T-helper 2 cell treated with Interferon-gamma antibody and Interleukin-4, amounts not matched to agents 5 μg/mL and 100 μg/mL, for 36 hours (primary cell): ENCODE measurements around the gene SPTBN1.

Experiments used
- DNase-seq: peaks from one replicate; pipeline ENCODE4 v3.0.0; 2021; ENCODE audit warnings: low spot score
- H3K27ac Mint-ChIP-seq: one replicate; pipeline ENCODE4 v1.8.0; 2021; ENCODE audit warnings: mild to moderate bottlenecking, mixed read lengths
- H3K27me3 Mint-ChIP-seq: one replicate; pipeline ENCODE4 v1.8.0; 2021; ENCODE audit warnings: low read depth, mixed read lengths
- H3K36me3 Mint-ChIP-seq: one replicate; pipeline ENCODE4 v1.8.0; 2021; ENCODE audit warnings: low read depth, mixed read lengths
- H3K4me1 Mint-ChIP-seq: one replicate; pipeline ENCODE4 v1.8.0; 2021; ENCODE audit warnings: low read depth, mixed read lengths
- H3K4me3 Mint-ChIP-seq: one replicate; pipeline ENCODE4 v1.8.0; 2022; ENCODE audit warnings: mild to moderate bottlenecking, moderate library complexity, mixed read lengths
- H3K9me3 Mint-ChIP-seq: one replicate; pipeline ENCODE4 v1.8.0; 2021; ENCODE audit warnings: mixed read lengths

SPTBN1 gene

GRCh38 chr2:54620948-54621347 is 164.8 kb downstream of the SPTBN1 start:
- H3K27me3 Mint-ChIP-seq: no peaks in the 10 kb centered on the region
- no peaks in the 10 kb centered on the region for H3K9me3 Mint-ChIP-seq
- H3K4me1 Mint-ChIP-seq: peaks cover 23% of the 10 kb centered on the region
- DNase-seq: no peak
- H3K36me3 Mint-ChIP-seq: peaks cover 80% of the 10 kb centered on the region
- no peak overlapping the region for H3K4me3 Mint-ChIP-seq
- no peak overlapping the region for H3K27ac Mint-ChIP-seq

GRCh38 chr2:54624591-54625071 is 168.5 kb downstream of the SPTBN1 start:
- DNase-seq: no peak
- Mint-ChIP-seq H3K4me3 (no peak overlapping the region), H3K27me3 (no peaks in the 10 kb centered on the region), H3K4me1 (peaks cover 10% of the 10 kb centered on the region), H3K27ac (peak overlapping the region; percentile 3), H3K36me3 (peaks cover 81% of the 10 kb centered on the region), H3K9me3 (no peaks in the 10 kb centered on the region)

GRCh38 chr2:54626131-54626530 is 170.0 kb downstream of the SPTBN1 start:
- Mint-ChIP-seq H3K27ac (peak overlapping the region; percentile 22), H3K4me1 (no peaks in the 10 kb centered on the region), H3K4me3 (no peak overlapping the region), H3K9me3 (no peaks in the 10 kb centered on the region), H3K27me3 (no peaks in the 10 kb centered on the region), H3K36me3 (peaks cover 80% of the 10 kb centered on the region)
- DNase-seq: no peak

GRCh38 chr2:54626884-54627283 is 170.8 kb downstream of the SPTBN1 start:
- Mint-ChIP-seq H3K27ac (no peak overlapping the region), H3K36me3 (peaks cover 78% of the 10 kb centered on the region), H3K4me1 (no peaks in the 10 kb centered on the region), H3K27me3 (no peaks in the 10 kb centered on the region), H3K9me3 (no peaks in the 10 kb centered on the region), H3K4me3 (no peak overlapping the region)
- DNase-seq: no peak

- Mint-ChIP-seq H3K4me3 (no peak overlapping the region), H3K27ac (no peak overlapping the region)
These were observed 171.8 kb downstream of the SPTBN1 start for GRCh38 chr2:54627973-54628372.

GRCh38 chr2:54628418-54628817 is 172.3 kb downstream of the SPTBN1 start:
- Mint-ChIP-seq H3K27me3 (no peaks in the 10 kb centered on the region), H3K9me3 (no peaks in the 10 kb centered on the region), H3K4me1 (peaks cover 2% of the 10 kb centered on the region), H3K4me3 (no peak overlapping the region), H3K27ac (no peak overlapping the region), H3K36me3 (peaks cover 83% of the 10 kb centered on the region)
- DNase-seq: no peak

More at GRCh38 chr2:54627973-54628372, 171.8 kb downstream of the SPTBN1 start:
- no peaks in the 10 kb centered on the region for H3K27me3 Mint-ChIP-seq
- no peaks in the 10 kb centered on the region for H3K9me3 Mint-ChIP-seq
- no peak for DNase-seq
- H3K4me1 Mint-ChIP-seq: peaks cover 2% of the 10 kb centered on the region
- peaks cover 81% of the 10 kb centered on the region for H3K36me3 Mint-ChIP-seq

GRCh38 chr2:54628957-54629356 is 172.8 kb downstream of the SPTBN1 start:
- Mint-ChIP-seq H3K4me3 (no peak overlapping the region), H3K27me3 (no peaks in the 10 kb centered on the region), H3K36me3 (peaks cover 81% of the 10 kb centered on the region), H3K27ac (no peak overlapping the region), H3K9me3 (no peaks in the 10 kb centered on the region), H3K4me1 (peaks cover 3% of the 10 kb centered on the region)
- DNase-seq: no peak

GRCh38 chr2:54629390-54629789 is 173.3 kb downstream of the SPTBN1 start:
- Mint-ChIP-seq H3K4me3 (no peak overlapping the region), H3K4me1 (peaks cover 7% of the 10 kb centered on the region), H3K36me3 (peaks cover 83% of the 10 kb centered on the region), H3K27ac (no peak overlapping the region), H3K27me3 (no peaks in the 10 kb centered on the region), H3K9me3 (no peaks in the 10 kb centered on the region)
- no peak for DNase-seq

- peaks cover 13% of the 10 kb centered on the region for H3K4me1 Mint-ChIP-seq
- no peak for DNase-seq
These were observed 174.1 kb downstream of the SPTBN1 start for GRCh38 chr2:54629914-54630857.

GRCh38 chr2:54630858-54631497 is 174.9 kb downstream of the SPTBN1 start:
- DNase-seq: no peak
- no peak overlapping the region for H3K4me3 Mint-ChIP-seq
- H3K9me3 Mint-ChIP-seq: no peaks in the 10 kb centered on the region
- peaks cover 80% of the 10 kb centered on the region for H3K36me3 Mint-ChIP-seq
- peak overlapping the region; percentile 60 for H3K27ac Mint-ChIP-seq
- peaks cover 18% of the 10 kb centered on the region for H3K4me1 Mint-ChIP-seq
- no peaks in the 10 kb centered on the region for H3K27me3 Mint-ChIP-seq

More at GRCh38 chr2:54629914-54630857, 174.1 kb downstream of the SPTBN1 start:
- peaks cover 83% of the 10 kb centered on the region for H3K36me3 Mint-ChIP-seq
- H3K27ac Mint-ChIP-seq: no peak overlapping the region
- no peaks in the 10 kb centered on the region for H3K9me3 Mint-ChIP-seq
- no peaks in the 10 kb centered on the region for H3K27me3 Mint-ChIP-seq
- no peak overlapping the region for H3K4me3 Mint-ChIP-seq

GRCh38 chr2:54631755-54632154 is 175.6 kb downstream of the SPTBN1 start:
- no peaks in the 10 kb centered on the region for H3K27me3 Mint-ChIP-seq

GRCh38 chr2:54632733-54633692 is 176.9 kb downstream of the SPTBN1 start:
- DNase-seq: no peak
- peaks cover 18% of the 10 kb centered on the region for H3K4me1 Mint-ChIP-seq
- peak overlapping the region; percentile 15 for H3K27ac Mint-ChIP-seq
- H3K9me3 Mint-ChIP-seq: no peaks in the 10 kb centered on the region
- H3K36me3 Mint-ChIP-seq: peaks cover 72% of the 10 kb centered on the region
- no peak overlapping the region for H3K4me3 Mint-ChIP-seq
- no peaks in the 10 kb centered on the region for H3K27me3 Mint-ChIP-seq

More at GRCh38 chr2:54631755-54632154, 175.6 kb downstream of the SPTBN1 start:
- Mint-ChIP-seq H3K4me1 (peaks cover 18% of the 10 kb centered on the region), H3K36me3 (peaks cover 76% of the 10 kb centered on the region), H3K27ac (no peak overlapping the region), H3K4me3 (no peak overlapping the region), H3K9me3 (no peaks in the 10 kb centered on the region)
- DNase-seq: no peak

GRCh38 chr2:54634021-54634420 is 177.9 kb downstream of the SPTBN1 start:
- H3K9me3 Mint-ChIP-seq: no peaks in the 10 kb centered on the region
- no peak for DNase-seq
- no peak overlapping the region for H3K27ac Mint-ChIP-seq
- H3K27me3 Mint-ChIP-seq: no peaks in the 10 kb centered on the region
- peaks cover 74% of the 10 kb centered on the region for H3K36me3 Mint-ChIP-seq
- peak overlapping the region; percentile 38 for H3K4me3 Mint-ChIP-seq
- peaks cover 20% of the 10 kb centered on the region for H3K4me1 Mint-ChIP-seq
